Stimulated activated CD8-positive, alpha-beta memory T cell treated with anti-CD3 and anti-CD28 coated beads, Interleukin-15, amount 100 ng/mL, for 48 hours (primary cell): ENCODE results near the gene RNF4.
A peak's percentile ranks its signal among the peaks of the same experiment; 100 is the strongest.
"Not testable (repeated sequence)": the region's sequence is repeated elsewhere in the genome, so short reads cannot be mapped to it uniquely, and the experiment has no call there.

Experiments used
- DNase-seq, 2 donors: peaks; one replicate each; pipeline ENCODE4 v3.0.0-alpha.2; 2020; ENCODE audit warnings: low read depth in 2 of 2

Gene RNF4

DNA sequence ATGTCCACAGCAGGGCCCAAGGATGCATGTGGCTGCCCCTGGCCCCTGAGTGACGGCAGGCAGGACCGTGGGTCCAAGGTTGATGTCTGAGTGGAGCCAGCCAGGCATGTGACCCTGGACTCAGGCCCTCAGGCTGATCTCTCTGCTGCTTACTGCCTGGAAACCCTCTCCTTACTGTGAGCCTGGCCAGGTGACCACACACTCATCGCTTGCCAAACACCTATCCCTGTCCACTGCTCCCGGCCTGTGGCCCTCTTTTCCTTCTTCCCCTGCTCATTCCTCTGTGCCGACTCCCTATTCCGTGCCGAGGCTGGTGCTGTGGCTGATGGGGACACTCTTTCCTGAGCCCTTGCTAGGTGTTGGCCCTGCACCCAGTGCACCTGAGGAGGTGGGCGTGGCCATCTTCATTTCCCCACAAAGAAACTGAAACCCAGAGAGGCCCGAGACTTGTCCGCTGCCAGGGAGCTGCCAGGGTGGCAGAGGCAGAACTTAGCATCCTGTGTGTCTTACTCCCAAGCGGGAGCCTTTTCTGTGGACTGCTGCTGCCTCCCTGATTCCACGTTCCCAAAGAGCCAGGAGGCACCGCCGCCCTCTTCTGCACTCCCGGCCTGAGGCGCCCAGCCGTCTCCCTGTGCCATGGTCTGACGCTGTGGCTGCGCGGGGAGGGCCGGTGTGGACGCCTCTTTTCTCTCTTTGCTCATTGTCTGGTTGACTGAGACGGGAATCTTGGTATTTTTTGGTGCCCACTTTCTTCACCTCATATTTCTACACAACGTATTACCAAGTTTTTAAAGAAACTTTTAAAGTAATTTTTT, 11.2 kb upstream of the RNF4 start:
- no peak for DNase-seq

GRCh38 chr4:2458546-2459491, 10.1 kb upstream of the RNF4 start:
- no peak for DNase-seq

DNA sequence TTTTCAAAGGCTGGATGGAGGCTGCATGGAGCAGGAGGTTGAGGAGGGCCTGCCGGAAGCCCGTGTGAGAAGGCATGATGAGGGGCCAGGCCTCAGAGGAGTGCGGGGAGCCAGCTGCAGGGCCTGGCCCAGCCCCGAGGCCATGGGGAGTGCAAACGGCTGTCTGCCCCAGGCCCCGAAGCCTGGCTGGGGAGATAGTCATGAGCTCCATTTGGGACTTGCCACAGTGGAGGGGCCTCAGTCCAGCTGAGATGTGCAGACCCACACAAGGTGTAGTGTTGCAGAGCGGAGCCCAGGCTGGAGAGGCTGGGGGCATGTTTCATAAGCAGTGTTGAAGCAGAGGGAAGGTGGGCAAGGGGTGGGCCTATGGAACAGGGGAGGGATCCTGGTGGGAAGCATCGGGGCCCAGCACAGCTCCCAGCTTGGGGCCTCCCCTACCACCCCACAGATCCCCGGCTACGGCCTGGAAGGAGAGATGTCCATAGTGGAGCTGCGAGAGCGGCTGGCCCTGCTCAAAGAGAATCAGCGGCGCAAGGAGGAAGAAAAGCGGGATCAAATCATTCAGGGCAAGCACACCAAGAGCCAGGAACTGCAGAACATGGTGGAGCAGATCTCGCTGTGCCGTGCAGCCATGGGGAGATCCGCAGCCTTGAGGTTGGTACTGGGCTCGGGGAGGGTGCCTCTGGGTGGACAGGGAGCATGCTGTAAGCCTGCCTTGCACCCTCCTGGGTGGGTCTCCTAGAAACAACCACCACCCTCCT, 9.1 kb upstream of the RNF4 start:
- DNase-seq = no peak

DNA sequence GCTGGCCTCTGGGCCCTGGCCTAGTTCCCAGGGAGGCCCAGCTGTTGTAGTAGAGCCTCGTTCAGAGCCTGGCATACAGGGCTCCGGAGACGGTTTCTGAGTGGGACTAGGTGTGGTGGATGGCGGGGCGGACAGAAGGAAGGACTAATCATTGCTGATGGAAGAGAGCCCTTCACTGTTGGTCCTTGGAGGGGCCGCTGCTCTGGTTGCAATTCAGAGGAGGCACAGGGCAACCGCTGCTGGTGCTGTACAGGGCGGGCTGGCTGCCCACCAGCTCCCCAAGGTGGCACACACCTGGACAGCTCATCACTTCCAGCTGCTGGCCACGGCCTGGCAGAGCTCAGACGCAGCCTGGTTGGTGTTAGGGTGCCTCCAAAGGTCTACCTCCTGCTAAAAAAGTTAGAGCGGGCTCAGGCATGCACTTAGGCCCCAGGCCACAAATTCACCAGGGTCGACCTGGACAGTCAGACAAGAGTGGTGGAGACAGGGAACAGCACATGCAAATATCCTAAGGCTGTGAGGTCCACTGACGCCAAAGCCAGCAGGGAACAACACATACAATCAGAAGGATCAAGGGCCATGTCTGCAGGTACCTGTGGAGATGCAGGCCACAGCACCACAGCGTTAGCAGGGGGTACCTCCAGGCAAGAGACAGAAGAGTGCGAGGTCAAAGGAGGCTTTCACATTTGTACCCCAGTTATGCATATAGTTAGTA, 7.5 kb upstream of the RNF4 start:
- no peak for DNase-seq

DNA sequence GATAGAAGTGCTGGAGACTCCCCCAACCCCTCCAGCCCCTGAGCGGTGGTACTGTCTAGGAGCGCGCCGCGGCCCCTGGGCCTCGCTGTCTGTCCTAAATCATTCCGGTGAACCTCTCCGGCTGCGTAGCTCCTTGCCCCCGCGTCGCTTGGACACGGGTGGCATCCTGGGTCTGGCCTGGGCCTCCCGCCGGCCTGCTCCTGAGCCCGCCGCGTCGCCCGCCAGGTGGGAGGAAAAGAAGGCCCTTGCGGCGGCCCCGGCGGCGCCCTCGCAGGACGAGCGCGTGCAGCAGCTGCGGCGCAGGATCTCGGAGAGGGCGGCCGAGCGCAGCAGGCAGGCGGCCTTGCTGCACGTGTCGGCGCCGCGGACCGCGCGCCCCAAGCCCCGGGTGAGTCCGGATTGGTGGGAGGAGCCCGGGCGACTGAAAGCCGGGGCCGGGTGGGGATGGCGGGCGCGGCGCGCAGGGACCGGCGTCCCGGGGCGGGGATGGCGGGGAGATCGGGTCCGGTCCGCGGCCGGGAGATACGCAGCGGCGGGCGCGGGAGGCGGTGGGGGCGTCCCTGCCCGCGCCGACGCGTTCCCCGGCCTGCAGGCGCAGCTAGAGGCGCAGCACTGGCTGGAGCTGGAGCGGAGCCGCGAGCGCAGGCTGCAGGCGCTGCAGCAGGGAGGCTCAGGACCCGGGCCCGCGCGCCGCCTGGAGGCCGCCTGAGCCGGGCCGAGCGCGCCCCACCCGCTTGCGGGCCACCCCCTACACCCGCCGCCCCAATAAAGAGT, 6.5 kb upstream of the RNF4 start:
- peak; percentile 44 to 51 for DNase-seq

DNA sequence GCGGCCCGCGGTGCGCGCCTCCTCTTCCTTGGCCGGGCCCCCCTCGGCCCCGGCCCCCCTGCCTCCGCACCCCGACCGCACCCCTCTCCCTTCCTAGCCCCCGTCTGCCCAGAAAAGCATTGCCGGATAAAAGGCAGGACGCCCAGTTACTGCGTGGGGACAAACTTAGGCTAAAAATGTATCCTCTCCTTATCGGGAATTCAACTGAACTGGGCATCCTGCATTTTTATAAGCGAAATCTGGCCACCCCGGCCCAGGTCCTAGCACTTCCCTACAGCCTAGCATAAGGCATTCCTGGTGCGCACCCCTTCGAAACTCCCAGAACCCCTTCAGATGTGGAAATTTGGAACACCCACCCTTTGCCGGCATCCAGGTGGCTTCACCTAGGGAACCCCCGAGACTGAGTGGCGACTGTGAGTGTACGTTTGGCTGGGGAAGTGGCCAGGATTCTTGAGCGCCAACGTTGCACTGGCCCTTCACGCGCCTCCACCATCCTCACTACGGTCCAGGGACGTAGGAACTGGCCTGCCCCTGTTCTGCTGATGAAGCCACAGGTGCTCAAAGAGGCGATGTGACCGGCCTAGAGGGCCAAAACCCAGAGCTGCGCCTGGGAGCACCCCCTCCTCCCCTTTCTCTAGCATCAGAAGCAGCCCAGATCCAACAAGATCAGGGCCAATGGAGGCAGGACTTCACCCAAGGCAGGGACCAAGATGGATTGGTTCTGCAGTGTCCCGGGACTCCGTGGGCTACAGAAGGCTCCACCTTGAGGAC, 5.7 kb upstream of the RNF4 start:
- no peak for DNase-seq

DNA sequence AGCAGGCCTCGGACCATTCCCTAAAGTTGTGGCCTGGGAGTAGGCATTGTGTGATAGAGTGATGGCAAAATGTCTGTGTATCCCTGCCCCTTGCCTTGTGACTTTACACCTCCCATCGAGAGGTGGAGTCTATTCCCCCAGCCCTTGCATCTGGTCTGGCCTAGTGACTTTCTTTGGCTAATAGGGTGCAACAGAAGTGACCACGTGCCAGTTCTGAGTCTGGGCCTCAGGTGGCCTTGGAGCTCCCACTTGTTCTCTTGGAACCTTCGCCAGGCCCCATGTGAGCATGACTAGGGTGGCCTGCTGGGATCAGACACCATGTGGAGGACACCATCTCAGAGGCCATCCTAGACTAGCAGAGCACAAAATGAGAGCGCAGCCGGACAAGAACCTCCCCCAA, 3.9 kb upstream of the RNF4 start:
- DNase-seq = no peak

GRCh38 chr4:2465544-2465943, 3.4 kb upstream of the RNF4 start:
- not testable (repeated sequence) for DNase-seq

DNA sequence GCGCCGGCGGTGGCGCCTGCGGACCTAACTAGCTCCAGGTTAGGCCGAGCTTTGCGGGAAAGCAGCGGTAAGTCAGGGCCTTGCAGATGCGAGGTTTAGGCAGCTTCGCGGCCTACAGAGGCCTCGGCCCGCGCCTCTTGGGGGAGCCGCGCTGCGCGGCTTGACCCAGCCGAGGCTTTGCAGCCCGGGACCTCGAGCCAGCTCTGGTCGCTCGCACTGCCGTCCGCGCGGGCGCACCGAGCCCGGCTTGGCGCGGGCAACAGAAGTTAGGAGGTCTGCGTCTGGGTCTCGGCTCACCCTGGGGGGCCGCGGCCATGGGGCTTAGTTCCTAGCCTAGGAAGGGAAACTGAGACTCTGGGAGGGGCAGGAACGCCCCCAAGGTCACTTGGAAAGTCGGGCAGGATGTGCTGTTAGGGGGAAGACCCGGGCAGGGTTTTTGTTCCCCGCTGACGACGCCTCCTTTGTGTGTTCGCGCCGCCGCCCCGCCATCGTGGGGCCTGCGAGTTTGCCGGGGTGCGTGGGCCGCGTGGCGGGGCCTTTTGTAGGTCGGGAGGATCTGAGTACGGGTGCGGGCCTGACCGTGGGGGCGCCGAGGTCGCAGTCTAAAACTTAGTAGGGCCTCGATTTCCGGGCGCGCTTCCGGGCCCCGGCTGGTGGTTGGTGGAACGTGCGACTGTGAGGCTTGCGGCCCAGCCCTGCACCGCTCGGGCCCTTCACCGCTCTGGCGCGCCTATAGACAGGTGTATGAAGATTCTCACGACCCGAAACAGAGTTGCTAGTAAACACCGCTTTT, 482 bp downstream of the RNF4 start:
- DNase-seq = peak; percentile 67 to 71

DNA sequence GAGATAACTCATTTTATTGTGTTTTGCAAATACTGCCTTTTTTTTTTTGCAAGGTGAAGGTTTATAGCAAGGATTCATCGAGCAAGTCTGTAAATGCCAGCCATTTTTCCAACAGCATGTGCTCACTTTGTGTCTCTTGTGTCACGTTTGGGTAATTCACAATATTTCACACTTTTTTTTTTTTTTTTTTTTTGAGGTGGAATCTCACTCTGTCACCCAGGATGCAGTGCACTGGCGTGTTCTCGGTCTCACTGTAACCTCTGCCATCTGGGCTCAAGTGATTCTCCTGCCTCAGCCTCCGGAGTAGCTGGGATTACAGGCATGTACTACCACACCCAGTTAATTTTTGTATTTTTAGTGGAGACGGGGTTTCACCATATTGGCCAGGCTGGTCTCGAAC, 1.9 kb downstream of the RNF4 start:
- DNase-seq = no peak

DNA sequence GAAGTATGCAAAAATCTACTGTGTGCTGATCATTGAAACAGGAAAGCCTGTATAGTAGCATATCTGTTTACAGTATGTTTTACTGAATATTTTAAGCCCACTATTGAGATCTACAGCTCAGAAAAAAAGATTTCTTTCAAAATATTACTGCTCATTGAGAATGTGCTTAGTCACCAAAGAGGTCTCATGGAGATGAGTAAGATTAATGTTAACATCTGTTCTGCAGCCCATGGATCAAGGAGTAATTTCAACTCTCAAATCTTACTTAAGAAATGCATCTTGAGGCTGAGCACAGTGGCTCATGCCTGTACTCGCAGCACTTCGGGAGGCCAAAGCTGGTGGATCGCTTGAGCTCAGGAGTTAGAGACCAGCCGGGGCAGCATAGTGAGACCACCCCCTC, 3.3 kb downstream of the RNF4 start:
- no peak for DNase-seq

DNA sequence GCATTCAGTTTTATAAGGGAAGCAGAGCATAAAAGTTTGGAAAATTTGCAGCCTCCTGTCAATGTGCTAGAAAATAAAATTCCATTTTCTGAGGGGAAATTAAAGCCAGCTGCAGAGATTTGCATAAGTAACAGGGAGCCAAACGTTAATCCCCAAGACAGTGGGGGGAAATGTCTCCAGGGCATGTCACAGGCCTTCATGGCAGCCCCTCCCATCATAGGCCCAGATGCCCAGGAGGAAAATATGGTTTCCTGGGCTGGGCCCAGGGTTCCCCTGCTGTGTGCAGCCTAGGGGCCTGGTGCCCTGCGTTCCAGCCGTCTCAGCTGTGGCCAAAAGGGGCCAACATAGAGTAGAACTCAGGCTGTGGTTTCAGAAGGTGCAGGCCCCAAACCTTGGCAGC, 9.3 kb downstream of the RNF4 start:
- DNase-seq = no peak

GRCh38 chr4:2480649-2481048, 11.7 kb downstream of the RNF4 start:
- DNase-seq = no peak

DNA sequence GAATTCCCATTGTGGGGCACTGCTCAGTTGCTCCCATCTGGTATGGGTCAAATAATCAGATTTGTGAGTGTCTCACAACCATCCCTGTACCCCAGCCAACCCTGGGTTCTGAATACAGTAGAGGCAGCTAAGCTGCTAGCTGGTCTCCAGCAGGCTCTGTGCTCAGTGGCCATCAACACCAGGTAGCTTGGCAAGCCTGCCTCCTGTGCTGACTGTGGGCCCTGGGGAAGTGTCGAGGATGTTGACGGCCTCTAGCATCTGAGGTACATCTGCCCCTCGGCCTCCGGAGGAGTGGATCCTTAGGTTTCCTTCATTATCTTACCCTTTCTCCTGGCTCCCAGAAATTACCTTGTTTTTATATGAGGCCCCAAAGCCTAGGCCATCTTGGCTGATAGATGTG, 13.3 kb downstream of the RNF4 start:
- DNase-seq = no peak

DNA sequence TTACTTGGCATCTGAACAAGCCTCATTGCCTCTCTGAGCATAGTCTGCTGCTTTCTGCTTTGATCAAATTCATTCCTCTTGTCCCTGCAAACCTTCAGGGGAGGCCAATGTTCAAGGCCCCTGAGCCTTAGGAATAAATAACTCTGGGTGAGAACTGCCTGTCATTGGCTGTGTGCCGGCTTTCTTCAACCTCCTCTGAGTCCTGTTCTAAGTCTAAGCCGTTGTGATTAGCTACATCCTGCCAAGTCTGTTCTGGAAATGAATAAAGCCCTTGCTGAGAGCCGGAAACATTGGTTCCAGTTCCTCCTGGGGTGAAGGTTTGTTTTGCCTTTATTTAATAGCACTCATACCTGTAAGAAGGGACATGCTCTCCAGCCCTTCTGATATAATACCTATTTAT, 13.8 kb downstream of the RNF4 start:
- no peak for DNase-seq

DNA sequence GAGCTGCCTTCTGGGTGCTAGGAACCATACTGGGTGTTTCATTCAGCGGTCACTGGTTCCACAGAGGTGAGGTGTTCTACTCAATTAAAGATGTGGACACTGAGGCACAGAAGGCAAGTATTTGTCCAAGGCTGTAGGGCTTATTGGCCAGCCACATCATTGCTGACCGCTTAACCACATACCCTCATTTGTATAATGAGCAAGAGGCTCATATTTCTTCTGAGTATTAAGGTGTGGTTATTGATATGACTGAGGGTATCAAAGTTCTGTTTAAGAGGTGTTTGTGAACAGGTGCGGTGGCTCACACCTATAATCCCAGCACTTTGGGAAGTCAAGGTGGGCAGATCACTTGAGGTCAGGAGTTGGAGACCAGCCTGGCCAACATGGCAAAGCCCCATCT, 14.3 kb downstream of the RNF4 start:
- DNase-seq = no peak

DNA sequence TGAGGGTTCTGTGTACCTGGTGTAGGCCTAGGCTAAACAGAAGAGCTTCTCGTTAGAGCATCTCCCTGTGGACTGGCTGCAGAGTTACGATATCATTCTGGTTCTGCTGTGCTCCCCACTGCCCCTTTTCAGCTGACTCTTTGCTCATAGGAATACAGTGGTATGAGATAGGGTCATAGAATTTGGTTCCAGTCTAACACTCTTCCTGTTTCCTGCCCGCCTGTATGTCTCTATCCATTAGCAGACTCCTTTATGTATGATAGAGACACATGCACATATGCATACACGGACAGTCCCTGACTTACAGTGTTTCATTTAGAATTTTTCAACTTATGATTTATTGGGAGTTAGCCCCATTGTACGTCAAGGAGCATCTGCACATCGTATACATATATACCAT, 15.3 kb downstream of the RNF4 start:
- no peak for DNase-seq

- DNase-seq = peak; percentile 21 to 40
These were observed 16.1 kb downstream of the RNF4 start for GRCh38 chr4:2484993-2485392.

DNA sequence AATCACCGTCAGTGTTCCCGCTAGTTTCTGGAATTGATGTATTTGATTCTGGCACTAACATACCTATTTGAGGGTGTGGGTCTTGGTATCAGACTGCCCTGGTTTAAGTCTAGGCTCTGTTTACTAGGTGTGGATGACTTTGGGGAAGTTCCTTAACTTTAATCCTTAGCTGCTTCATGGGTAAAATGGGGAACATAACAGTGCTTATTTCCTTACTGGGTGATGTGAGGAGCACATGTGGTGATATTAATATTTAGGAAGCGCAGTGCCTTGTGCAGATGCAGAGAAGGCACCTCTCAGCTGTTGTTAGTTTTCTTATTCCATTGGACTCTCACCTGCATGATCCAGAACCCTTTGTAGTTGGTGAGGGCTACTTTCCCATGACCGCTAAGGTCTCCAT, 17.1 kb downstream of the RNF4 start:
- no peak for DNase-seq
